H9 (cell line): ENCODE measurements around the gene TYMP. TPM values are rescaled to one million over a fixed set of nuclear protein-coding genes. Genes with fewer than 3 reads are reported as not detected.

Experiments
- DNase-seq: peaks from one replicate; pipeline ENCODE4 v3.0.0-alpha.2; 2017
- H2AFZ ChIP-seq: one replicate; pipeline ENCODE4 v1.6.1; 2013; ENCODE audit warnings: mild to moderate bottlenecking, low read length, control low read depth, moderate library complexity
- H2AK5ac ChIP-seq: 2 replicates; pipeline ENCODE4 v1.6.1; 2013; ENCODE audit warnings: low read length, control low read depth, mixed read lengths; ENCODE audit not compliant: insufficient read length
- H2BK120ac ChIP-seq: one replicate; pipeline ENCODE4 v1.6.1; 2013; ENCODE audit warnings: low read depth, mild to moderate bottlenecking, low read length, control low read depth, inconsistent platforms; ENCODE audit not compliant: poor library complexity, severe bottlenecking
- H2BK12ac ChIP-seq: 2 replicates; pipeline ENCODE4 v1.6.1; 2013; ENCODE audit warnings: low read length, control low read depth, mixed read lengths, low read depth; ENCODE audit not compliant: insufficient read length
- H2BK15ac ChIP-seq: 2 replicates; pipeline ENCODE4 v1.6.1; 2013; ENCODE audit warnings: low read depth, low read length, control low read depth
- H2BK20ac ChIP-seq: one replicate; pipeline ENCODE4 v1.6.1; 2013; ENCODE audit warnings: low read depth, mild to moderate bottlenecking, low read length, control low read depth, inconsistent platforms; ENCODE audit not compliant: poor library complexity, severe bottlenecking
- H2BK5ac ChIP-seq: 2 replicates; pipeline ENCODE4 v1.6.1; 2013; ENCODE audit warnings: low read length, control low read depth, mixed read lengths; ENCODE audit not compliant: insufficient read length
- H3K14ac ChIP-seq: 2 replicates; pipeline ENCODE4 v1.6.1; 2013; ENCODE audit warnings: low read length, control low read depth; ENCODE audit not compliant: insufficient read depth
- H3K18ac ChIP-seq: 2 replicates; pipeline ENCODE4 v1.6.1; 2013; ENCODE audit warnings: low read depth, mild to moderate bottlenecking, mixed read lengths, low read length, control low read depth; ENCODE audit not compliant: insufficient read length
- H3K23ac ChIP-seq: 2 replicates; pipeline ENCODE4 v1.6.1; 2013; ENCODE audit warnings: low read length, control low read depth, mixed read lengths, low read depth; ENCODE audit not compliant: insufficient read length
- H3K23me2 ChIP-seq: 2 replicates; pipeline ENCODE4 v1.6.1; 2013; ENCODE audit warnings: low read depth, mild to moderate bottlenecking, mixed read lengths, low read length, control low read depth; ENCODE audit not compliant: insufficient read length, poor library complexity, severe bottlenecking
- H3K27ac ChIP-seq: 2 replicates; pipeline ENCODE4 v1.5.1; 2013; ENCODE audit warnings: low read length, control low read depth, mixed read lengths, low read depth; ENCODE audit not compliant: insufficient read length
- H3K27me3 ChIP-seq: 2 replicates; pipeline ENCODE4 v1.6.1; 2013; ENCODE audit warnings: low read length, control low read depth, inconsistent platforms; ENCODE audit not compliant: insufficient read depth
- H3K4ac ChIP-seq: 2 replicates; pipeline ENCODE4 v1.6.1; 2013; ENCODE audit warnings: low read depth, mild to moderate bottlenecking, control low read depth, inconsistent platforms, low read length, moderate library complexity
- H3K4me1 ChIP-seq: 2 replicates; pipeline ENCODE4 v1.6.1; 2013; ENCODE audit warnings: low read length, control low read depth, inconsistent platforms; ENCODE audit not compliant: insufficient read depth
- H3K4me2 ChIP-seq: 2 replicates; pipeline ENCODE4 v1.6.1; 2013; ENCODE audit warnings: low read length, control low read depth, mixed read lengths; ENCODE audit not compliant: insufficient read length, insufficient read depth
- H3K56ac ChIP-seq: 2 replicates; pipeline ENCODE4 v1.6.1; 2013; ENCODE audit warnings: low read depth, mild to moderate bottlenecking, mixed read lengths, low read length, control low read depth; ENCODE audit not compliant: insufficient read length
- H3K79me1 ChIP-seq: 2 replicates; pipeline ENCODE4 v1.6.1; 2013; ENCODE audit warnings: low read depth, mild to moderate bottlenecking, moderate library complexity, low read length, control low read depth, inconsistent platforms; ENCODE audit not compliant: insufficient read depth, poor library complexity, severe bottlenecking
- H3K79me2 ChIP-seq: 2 replicates; pipeline ENCODE4 v1.6.1; 2013; ENCODE audit warnings: low read length, control low read depth, inconsistent platforms; ENCODE audit not compliant: insufficient read depth
- H3K9ac ChIP-seq: 2 replicates; pipeline ENCODE4 v1.6.1; 2013; ENCODE audit warnings: low read length, control low read depth, mixed read lengths; ENCODE audit not compliant: insufficient read length; ENCODE audit errors: extremely low read depth
- H3K9me3 ChIP-seq: one replicate; pipeline ENCODE4 v1.6.1; 2013; ENCODE audit warnings: low read depth, low read length, inconsistent platforms; ENCODE audit not compliant: control insufficient read depth
- H3T11ph ChIP-seq: one replicate; pipeline ENCODE4 v1.6.1; 2013; ENCODE audit warnings: mild to moderate bottlenecking, low read length, control low read depth, inconsistent platforms
- H4K20me1 ChIP-seq: one replicate; pipeline ENCODE4 v1.6.1; 2013; ENCODE audit not compliant: control insufficient read depth, insufficient read length, insufficient read depth
- H4K5ac ChIP-seq: 2 replicates; pipeline ENCODE4 v1.6.1; 2013; ENCODE audit warnings: low read depth, mild to moderate bottlenecking, mixed read lengths, low read length, control low read depth; ENCODE audit not compliant: insufficient read length
- H4K8ac ChIP-seq: replicated peaks from 2 replicates; pipeline ENCODE4 v1.6.1; 2013; ENCODE audit warnings: low read length, control low read depth, mixed read lengths, low read depth; ENCODE audit not compliant: insufficient read length
- H4K91ac ChIP-seq: 2 replicates; pipeline ENCODE4 v1.6.1; 2013; ENCODE audit warnings: low read depth, mild to moderate bottlenecking, moderate library complexity, mixed read lengths, low read length, control low read depth; ENCODE audit not compliant: insufficient read length
- H3K27ac Mint-ChIP-seq, 3 experiments: 2 replicates in 2 of 3; 3 replicates in 1 of 3; pipeline ENCODE4 v1.8.0; 2020 to 2021; ENCODE audit warnings: mixed read lengths in 3 of 3, mild to moderate bottlenecking in 1 of 3, moderate library complexity in 1 of 3
- H3K27me3 Mint-ChIP-seq: 2 replicates; pipeline ENCODE4 v1.8.0; 2021; ENCODE audit warnings: low read depth, mild to moderate bottlenecking, moderate library complexity, mixed read lengths
- H3K36me3 Mint-ChIP-seq, 3 experiments: 2 replicates in 2 of 3; 3 replicates in 1 of 3; pipeline ENCODE4 v1.8.0; 2020 to 2021; ENCODE audit warnings: low read depth in 3 of 3, mixed read lengths in 3 of 3; ENCODE audit not compliant: insufficient read depth in 1 of 3
- H3K4me1 Mint-ChIP-seq, 2 experiments: 2 replicates each; pipeline ENCODE4 v1.8.0; 2020; ENCODE audit warnings: mixed read lengths in 2 of 2
- H3K4me3 Mint-ChIP-seq, 2 experiments: 2 replicates in 1 of 2; 3 replicates in 1 of 2; pipeline ENCODE4 v1.8.0; 2020 to 2021; ENCODE audit warnings: mild to moderate bottlenecking in 2 of 2, mixed read lengths in 2 of 2, moderate library complexity in 1 of 2
- H3K9me3 Mint-ChIP-seq, 2 experiments: 2 replicates in 1 of 2; 3 replicates in 1 of 2; pipeline ENCODE4 v1.8.0; 2020; ENCODE audit warnings: mild to moderate bottlenecking in 2 of 2, mixed read lengths in 2 of 2, moderate library complexity in 1 of 2
- WGBS: extraction: QIAGEN DNeasy Blood & Tissue Kit; methylation state at CpG from one replicate; pipeline ENCODE4 v1.1.7; 2013; ENCODE audit warnings: missing lambda C conversion rate, low lambda C conversion rate, mixed read lengths; ENCODE audit not compliant: insufficient read length; ENCODE audit errors: extremely low coverage; 5-methylcytosine and 5-hydroxymethylcytosine counted together
- total RNA-seq: library from RNA; stranded (reverse); gene quantifications from 2 replicates; pipeline ENCODE4 v1.2.1, GENCODE V29; 2021
- TF ChIP-seq, protein P1 (sequence below): fragments of 200-600 bp; sonication (generic); conservative IDR thresholded peaks from 3 replicates; pipeline ENCODE4 v1.8.0; 2021; ENCODE audit warnings: antibody characterized with exemption, mild to moderate bottlenecking

The TYMP gene
- total RNA-seq, 1 experiment from 2014 or later: 1.0 TPM

DNA sequence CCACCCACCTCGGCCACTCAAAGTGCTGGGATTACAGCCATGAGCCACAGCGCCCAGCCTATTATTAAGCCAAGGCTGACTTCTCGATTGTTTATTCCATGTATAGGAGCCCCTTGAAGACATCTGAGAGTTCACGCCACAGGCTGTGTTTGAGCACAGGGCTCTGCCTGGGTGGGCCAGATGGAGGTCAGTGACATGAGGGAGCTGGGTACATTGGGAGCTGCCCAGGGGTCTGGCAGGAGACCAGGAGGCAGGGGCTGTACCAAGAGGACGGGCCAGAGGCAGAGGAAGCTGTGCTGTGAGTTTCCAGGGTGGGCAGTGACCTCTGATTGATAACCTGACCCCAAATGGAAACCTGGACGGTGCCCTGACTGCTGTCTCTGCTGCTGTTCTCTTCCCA is 27.7 kb downstream of the TYMP start:
- Histone ChIP-seq H3K4me1 (no peaks in the 10 kb centered on the region), H4K5ac (no peak overlapping the region), H2BK15ac (no peak overlapping the region), H2AFZ (no peak overlapping the region), H3K18ac (no peak overlapping the region), H2BK5ac (no peak overlapping the region), H3K79me2 (no peaks in the 10 kb centered on the region), H3K27ac (no peak overlapping the region), H3K4ac (no peak overlapping the region), H3K9me3 (no peaks in the 10 kb centered on the region), H2BK120ac (no peak overlapping the region), H3K4me2 (no peak overlapping the region), H2BK12ac (no peak overlapping the region), H4K20me1 (no peaks in the 10 kb centered on the region), H4K8ac (no peak overlapping the region), H3K79me1 (no peaks in the 10 kb centered on the region), H3K27me3 (no peaks in the 10 kb centered on the region), H3K14ac (no peak overlapping the region), H3K9ac (no peak overlapping the region), H3K23ac (no peak overlapping the region), H3K56ac (no peak overlapping the region), H2BK20ac (no peak overlapping the region), H3K23me2 (peaks cover 4% of the 10 kb centered on the region), H3T11ph (no peak overlapping the region), H2AK5ac (no peak overlapping the region), H4K91ac (no peak overlapping the region)
- peak; percentile 15 for DNase-seq
- no CpG with 5 or more reads among the region's 6 CpGs for WGBS
- Mint-ChIP-seq H3K36me3 (peaks cover 0 to 3% (median 0%) of the 10 kb centered on the region in 3 experiments; a peak in 2 of 7 replicates), H3K9me3 (no peaks in the 10 kb centered on the region), H3K4me3 (no peak overlapping the region; a peak in 1 of 5 replicates), H3K4me1 (peaks cover 5 to 8% of the 10 kb centered on the region in 2 experiments), H3K27me3 (peaks cover 8% of the 10 kb centered on the region), H3K27ac (no peak overlapping the region)
- TF ChIP-seq, protein P1, sequence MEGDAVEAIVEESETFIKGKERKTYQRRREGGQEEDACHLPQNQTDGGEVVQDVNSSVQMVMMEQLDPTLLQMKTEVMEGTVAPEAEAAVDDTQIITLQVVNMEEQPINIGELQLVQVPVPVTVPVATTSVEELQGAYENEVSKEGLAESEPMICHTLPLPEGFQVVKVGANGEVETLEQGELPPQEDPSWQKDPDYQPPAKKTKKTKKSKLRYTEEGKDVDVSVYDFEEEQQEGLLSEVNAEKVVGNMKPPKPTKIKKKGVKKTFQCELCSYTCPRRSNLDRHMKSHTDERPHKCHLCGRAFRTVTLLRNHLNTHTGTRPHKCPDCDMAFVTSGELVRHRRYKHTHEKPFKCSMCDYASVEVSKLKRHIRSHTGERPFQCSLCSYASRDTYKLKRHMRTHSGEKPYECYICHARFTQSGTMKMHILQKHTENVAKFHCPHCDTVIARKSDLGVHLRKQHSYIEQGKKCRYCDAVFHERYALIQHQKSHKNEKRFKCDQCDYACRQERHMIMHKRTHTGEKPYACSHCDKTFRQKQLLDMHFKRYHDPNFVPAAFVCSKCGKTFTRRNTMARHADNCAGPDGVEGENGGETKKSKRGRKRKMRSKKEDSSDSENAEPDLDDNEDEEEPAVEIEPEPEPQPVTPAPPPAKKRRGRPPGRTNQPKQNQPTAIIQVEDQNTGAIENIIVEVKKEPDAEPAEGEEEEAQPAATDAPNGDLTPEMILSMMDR: no peak
